CD4-positive, alpha-beta T cell (primary cell): ENCODE data around the gene SLCO1A2. TPM values are rescaled to one million over a fixed set of nuclear protein-coding genes. Genes with fewer than 3 reads are reported as not detected.
A peak's percentile ranks its signal among the peaks of the same experiment; 100 is the strongest.

Experiments
- ATAC-seq: fragments of 200-7000 bp; cut with Tn5 transposase; one replicate; pipeline ENCODE4 v1.10.0; 2022; ENCODE audit warnings: mild to moderate bottlenecking; ENCODE audit not compliant: poor library complexity
- CTCF ChIA-PET: fragments of 350-600 bp; sonication (Branson Sonifier 250); formaldehyde crosslinking; loops from one replicate; lab custom pipeline; 2021; ENCODE audit warnings: antibody characterized with exemption, inconsistent platforms; lab: Charles Lee
- POLR2A ChIA-PET: fragments of 350-600 bp; sonication (Branson Sonifier 250); formaldehyde crosslinking; loops from one replicate; lab custom pipeline; 2021; ENCODE audit warnings: antibody characterized with exemption, inconsistent platforms; lab: Charles Lee
- DNase-seq, 14 experiments: peaks; one replicate each; pipeline ENCODE4 v3.0.0-alpha.2; 2013 to 2020; ENCODE audit warnings: mixed read lengths in 2 of 14
- H3K27ac ChIP-seq, 2 donors: one replicate each; pipeline versions ENCODE4 v1.5.1 to v1.7.0; 2013; ENCODE audit warnings: low read length in 2 of 2, low read depth in 1 of 2, mild to moderate bottlenecking in 1 of 2
- H3K27me3 ChIP-seq, 2 experiments: 1 replicate in 1 of 2; 2 replicates in 1 of 2; pipeline versions ENCODE4 v1.6.1 to v1.7.0; 2013; ENCODE audit warnings: low read length in 2 of 2, control low read depth in 1 of 2, mild to moderate bottlenecking in 1 of 2, moderate library complexity in 1 of 2; ENCODE audit not compliant: insufficient read depth in 2 of 2, control insufficient read depth in 1 of 2
- H3K36me3 ChIP-seq: one replicate; pipeline ENCODE4 v1.6.1; 2013; ENCODE audit warnings: low read length, control low read depth; ENCODE audit not compliant: insufficient read depth
- H3K4me1 ChIP-seq: one replicate; pipeline ENCODE4 v1.6.1; 2013; ENCODE audit warnings: low read length, control low read depth; ENCODE audit not compliant: insufficient read depth
- H3K4me3 ChIP-seq: one replicate; pipeline ENCODE4 v1.5.1; 2013; ENCODE audit warnings: mild to moderate bottlenecking, low read length, moderate library complexity
- H3K9me3 ChIP-seq, 2 experiments: 1 replicate in 1 of 2; 2 replicates in 1 of 2; pipeline versions ENCODE4 v1.6.1 to v1.7.0; 2013; ENCODE audit warnings: low read length in 2 of 2, mild to moderate bottlenecking in 2 of 2, control low read depth in 1 of 2, moderate library complexity in 1 of 2; ENCODE audit not compliant: control insufficient read depth in 1 of 2, insufficient read depth in 1 of 2
- H3K27ac Mint-ChIP-seq: one replicate; pipeline ENCODE4 v1.8.0; 2020; ENCODE audit warnings: mixed read lengths
- H3K27me3 Mint-ChIP-seq: one replicate; pipeline ENCODE4 v1.8.0; 2021; ENCODE audit warnings: mixed read lengths
- H3K36me3 Mint-ChIP-seq: one replicate; pipeline ENCODE4 v1.8.0; 2021; ENCODE audit warnings: low read depth, mixed read lengths
- H3K4me1 Mint-ChIP-seq: one replicate; pipeline ENCODE4 v1.8.0; 2021; ENCODE audit warnings: low read depth, mixed read lengths
- H3K4me3 Mint-ChIP-seq: one replicate; pipeline ENCODE4 v1.8.0; 2020; ENCODE audit warnings: mild to moderate bottlenecking, mixed read lengths
- H3K9me3 Mint-ChIP-seq: one replicate; pipeline ENCODE4 v1.8.0; 2020; ENCODE audit warnings: mixed read lengths
- intact Hi-C, 2 experiments: fragments of 100-400 bp; cut with DNase I in 1 of 2; cut with micrococcal nuclease in 1 of 2; formaldehyde crosslinking; loops; one replicate each; pipeline versions ENCODE4 v1.15.1 to v1.9.0; 2023 to 2025; cut with DNase I, micrococcal nuclease
- total RNA-seq, 174 experiments: library from RNA in 2 of 174; stranded (reverse) in 2 of 174; gene quantifications; one replicate each; pipeline ENCODE4 v1.2.3 and lab custom pipeline; 2021 to 2026
- TF ChIP-seq, protein P1 (sequence below): fragments of 200-600 bp; IDR thresholded peaks from one replicate; pipeline ENCODE4 v1.8.0; 2022; ENCODE audit warnings: antibody characterized with exemption, mild to moderate bottlenecking

The SLCO1A2 gene
- total RNA-seq, 2 experiments from 2014 or later: not detected

DNA sequence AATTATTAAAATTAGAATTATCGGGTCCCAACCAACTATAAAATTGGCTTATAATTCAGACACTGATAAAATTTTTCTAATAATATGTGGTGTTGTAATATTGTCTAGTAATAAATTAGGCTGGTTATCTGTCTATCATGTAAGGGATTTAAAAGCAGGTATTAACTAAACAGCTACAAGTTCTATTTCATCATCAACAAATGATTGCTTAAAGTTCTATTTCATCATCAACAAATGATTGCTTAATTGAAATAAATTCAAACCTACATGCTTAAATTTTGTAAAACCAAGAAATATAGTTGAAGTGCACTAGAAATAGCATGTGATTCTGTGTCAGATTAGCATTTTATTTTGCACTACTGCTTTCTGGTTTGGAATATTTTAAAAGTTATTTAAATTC is 34.1 kb downstream of the SLCO1A2 start:
- no peaks in the 10 kb centered on the region for H3K36me3 Mint-ChIP-seq
- CTCF ChIA-PET: no interaction called here

DNA sequence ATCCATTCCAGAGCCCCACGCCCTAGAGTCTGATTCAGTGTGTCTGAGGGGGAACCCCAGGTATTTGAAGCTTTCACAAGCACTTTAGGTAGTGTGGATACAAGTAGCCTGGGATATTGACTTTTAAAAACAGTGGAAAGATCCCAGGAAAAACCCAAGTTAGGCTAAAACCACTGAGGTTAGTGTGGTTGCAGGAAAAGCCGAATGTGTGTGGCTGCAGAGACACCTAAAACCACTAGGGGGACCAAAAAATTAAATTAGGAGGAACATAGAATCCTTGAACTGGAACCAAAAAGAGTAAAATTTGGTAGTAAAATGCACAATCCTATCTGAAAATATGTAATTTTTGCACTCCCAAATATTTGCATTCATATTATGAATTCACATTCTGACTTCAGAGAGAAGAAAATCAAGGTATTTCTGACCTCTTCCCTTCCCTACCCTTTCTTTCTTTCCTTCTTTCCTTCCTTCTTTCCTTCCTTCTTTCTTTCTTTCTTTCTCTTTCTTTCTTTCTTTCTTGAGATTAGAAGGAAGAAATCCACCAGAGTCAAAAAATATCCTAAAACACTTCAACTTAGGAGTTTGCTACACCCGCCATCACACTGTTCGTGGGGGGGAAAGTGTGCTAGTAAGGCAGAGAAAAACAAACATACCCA is 37.8 kb downstream of the SLCO1A2 start:
- H3K4me3 Mint-ChIP-seq: no peak overlapping the region
- intact Hi-C loops: loop anchor here (5.0 kb wide), 3 partner anchors 135 to 385 kb away; no protein-coding TSS in a partner anchor

More for the DNA sequence above, 34.1 kb downstream of the SLCO1A2 start:
- H3K9me3 ChIP-seq: no peaks in the 10 kb centered on the region
- no peak overlapping the region for H3K27ac ChIP-seq
- intact Hi-C loops: no loop called here
- Mint-ChIP-seq H3K4me3 (no peak overlapping the region), H3K27me3 (peaks cover 18% of the 10 kb centered on the region), H3K9me3 (no peaks in the 10 kb centered on the region), H3K4me1 (peaks cover 8% of the 10 kb centered on the region), H3K27ac (no peak overlapping the region)
- no peaks in the 10 kb centered on the region for H3K36me3 ChIP-seq
- no peaks in the 10 kb centered on the region for H3K4me1 ChIP-seq
- ATAC-seq: no peak
- no peak overlapping the region for H3K4me3 ChIP-seq
- TF ChIP-seq, protein P1, sequence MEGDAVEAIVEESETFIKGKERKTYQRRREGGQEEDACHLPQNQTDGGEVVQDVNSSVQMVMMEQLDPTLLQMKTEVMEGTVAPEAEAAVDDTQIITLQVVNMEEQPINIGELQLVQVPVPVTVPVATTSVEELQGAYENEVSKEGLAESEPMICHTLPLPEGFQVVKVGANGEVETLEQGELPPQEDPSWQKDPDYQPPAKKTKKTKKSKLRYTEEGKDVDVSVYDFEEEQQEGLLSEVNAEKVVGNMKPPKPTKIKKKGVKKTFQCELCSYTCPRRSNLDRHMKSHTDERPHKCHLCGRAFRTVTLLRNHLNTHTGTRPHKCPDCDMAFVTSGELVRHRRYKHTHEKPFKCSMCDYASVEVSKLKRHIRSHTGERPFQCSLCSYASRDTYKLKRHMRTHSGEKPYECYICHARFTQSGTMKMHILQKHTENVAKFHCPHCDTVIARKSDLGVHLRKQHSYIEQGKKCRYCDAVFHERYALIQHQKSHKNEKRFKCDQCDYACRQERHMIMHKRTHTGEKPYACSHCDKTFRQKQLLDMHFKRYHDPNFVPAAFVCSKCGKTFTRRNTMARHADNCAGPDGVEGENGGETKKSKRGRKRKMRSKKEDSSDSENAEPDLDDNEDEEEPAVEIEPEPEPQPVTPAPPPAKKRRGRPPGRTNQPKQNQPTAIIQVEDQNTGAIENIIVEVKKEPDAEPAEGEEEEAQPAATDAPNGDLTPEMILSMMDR: no peak
- H3K27me3 ChIP-seq: no peaks in the 10 kb centered on the region
- DNase-seq: no peak
- POLR2A ChIA-PET: no interaction called here

DNA sequence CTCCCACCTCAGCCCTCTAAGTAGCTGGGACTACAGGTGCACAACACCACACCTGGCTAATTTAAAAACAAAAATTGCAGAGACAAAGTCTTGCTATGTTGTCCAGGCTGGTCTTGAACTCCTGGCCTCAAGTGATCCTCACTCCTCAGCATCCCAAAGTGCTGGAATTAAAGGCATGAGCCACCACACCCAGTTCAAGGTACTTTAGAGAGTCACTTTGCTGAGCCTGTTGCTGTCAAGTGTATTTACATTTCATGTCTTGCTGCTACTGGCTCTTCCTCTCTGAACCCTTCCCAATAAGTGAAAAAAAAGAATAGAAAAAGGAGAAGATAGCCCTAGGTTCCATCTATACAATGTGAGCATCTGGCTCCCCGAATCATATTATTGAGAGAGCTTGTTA is 38.4 kb downstream of the SLCO1A2 start:
- Histone ChIP-seq H3K36me3 (no peaks in the 10 kb centered on the region), H3K27me3 (no peaks in the 10 kb centered on the region), H3K4me3 (no peak overlapping the region), H3K4me1 (no peaks in the 10 kb centered on the region), H3K27ac (no peak overlapping the region), H3K9me3 (no peaks in the 10 kb centered on the region)
- DNase-seq: no peak
- H3K9me3 Mint-ChIP-seq: no peaks in the 10 kb centered on the region
- TF ChIP-seq, protein P1: no peak
- no peak for ATAC-seq
- H3K27me3 Mint-ChIP-seq: peaks cover 9% of the 10 kb centered on the region
- H3K27ac Mint-ChIP-seq: no peak overlapping the region
- peaks cover 8% of the 10 kb centered on the region for H3K4me1 Mint-ChIP-seq
- no peaks in the 10 kb centered on the region for H3K36me3 Mint-ChIP-seq
- no peak overlapping the region for H3K4me3 Mint-ChIP-seq
- CTCF ChIA-PET: interaction anchor here (1.0 kb wide), 2 partner anchors 8 to 25 kb away, joined by 3 read pairs; no protein-coding TSS in a partner anchor
- intact Hi-C loops: loop anchor here (5.0 kb wide), 3 partner anchors 136 to 386 kb away; no protein-coding TSS in a partner anchor
- POLR2A ChIA-PET: no interaction called here

More for the DNA sequence above, 37.8 kb downstream of the SLCO1A2 start:
- no peak for ATAC-seq
- ChIA-PET CTCF (interaction anchor here (1.0 kb wide), 2 partner anchors 9 to 26 kb away, joined by 3 read pairs; no protein-coding TSS in a partner anchor), POLR2A (no interaction called here)
- Histone ChIP-seq H3K4me3 (no peak overlapping the region), H3K9me3 (no peaks in the 10 kb centered on the region), H3K4me1 (no peaks in the 10 kb centered on the region), H3K27ac (no peak overlapping the region), H3K36me3 (no peaks in the 10 kb centered on the region), H3K27me3 (no peaks in the 10 kb centered on the region)
- peak in 4 of 14 experiments; percentile 18 to 25 (median 23) for DNase-seq
- no peak overlapping the region for H3K27ac Mint-ChIP-seq
- TF ChIP-seq, protein P1: peak; percentile 75
- H3K4me1 Mint-ChIP-seq: peaks cover 8% of the 10 kb centered on the region
- H3K36me3 Mint-ChIP-seq: no peaks in the 10 kb centered on the region
- H3K27me3 Mint-ChIP-seq: peaks cover 13% of the 10 kb centered on the region
- H3K9me3 Mint-ChIP-seq: no peaks in the 10 kb centered on the region
